HS-5 (cell line): ENCODE results near the gene NREP.
A peak's percentile ranks its signal among the peaks of the same experiment; 100 is the strongest.

Experiments used
- DNase-seq: peaks from one replicate; pipeline ENCODE4 v3.0.0-alpha.2; 2012; ENCODE audit warnings: low read depth

Gene NREP

DNA sequence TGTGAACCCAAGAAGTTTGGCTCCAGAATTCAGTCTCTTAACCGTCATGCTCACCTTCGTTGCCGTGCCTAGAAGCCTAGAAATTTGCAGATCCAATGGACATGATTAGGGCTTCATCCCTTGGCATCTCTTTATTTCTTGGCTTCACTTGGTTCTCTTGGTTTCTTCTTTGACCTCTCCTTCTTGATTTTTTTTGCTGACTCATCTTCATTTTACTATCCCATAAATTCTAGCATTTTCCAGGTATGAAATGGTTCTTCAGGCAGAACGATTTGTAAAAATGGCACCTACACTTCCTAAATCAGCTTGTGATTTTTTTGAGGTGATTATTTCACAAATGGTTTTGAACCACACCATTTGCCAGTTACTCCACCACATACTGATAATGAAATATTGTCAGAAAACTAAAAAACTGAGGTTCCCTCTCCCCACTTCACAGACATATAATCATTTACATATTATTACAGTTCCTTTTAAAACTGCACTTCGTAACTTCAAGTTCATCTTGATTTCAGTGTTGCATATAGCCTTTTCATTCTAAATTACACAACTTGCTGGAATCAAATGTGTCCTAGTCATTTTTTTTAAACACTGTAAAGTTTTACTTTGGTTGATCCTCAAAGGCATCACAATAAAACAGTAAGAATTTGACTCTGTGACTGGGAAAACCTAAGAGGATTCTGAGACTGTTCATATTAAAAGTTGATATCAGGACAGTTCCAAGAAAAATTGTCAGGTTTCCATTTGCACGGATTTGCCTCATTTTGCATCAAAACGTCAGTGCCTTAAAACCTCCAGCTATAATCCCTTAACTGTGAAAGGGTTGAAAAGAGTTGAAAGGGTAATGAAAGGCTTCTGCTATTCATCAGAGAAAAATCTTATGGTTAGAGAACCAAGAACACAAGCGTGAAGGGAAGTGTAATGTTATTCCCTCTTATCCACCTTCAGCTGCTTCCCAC lies 8.9 kb upstream of the NREP start:
- no peak for DNase-seq

DNA sequence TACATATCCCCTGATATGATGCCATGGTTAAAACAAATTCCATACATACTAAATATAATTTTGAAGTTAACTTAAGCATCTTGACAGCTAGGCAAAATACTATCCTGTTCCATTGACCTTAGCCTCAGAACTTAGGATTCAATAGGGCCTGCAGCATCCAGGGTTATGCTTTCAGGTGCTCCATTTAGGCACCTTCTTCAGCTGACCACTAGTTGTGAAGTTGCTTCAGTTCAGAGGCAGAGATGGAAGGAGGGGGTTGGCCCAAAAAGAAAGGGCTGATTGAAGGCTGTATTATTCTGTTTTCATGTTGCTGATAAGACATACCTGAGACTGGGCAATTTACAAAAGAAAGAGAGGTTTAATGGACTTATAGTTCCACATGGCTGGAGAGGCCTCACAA lies 7.0 kb upstream of the NREP start:
- DNase-seq: no peak

DNA sequence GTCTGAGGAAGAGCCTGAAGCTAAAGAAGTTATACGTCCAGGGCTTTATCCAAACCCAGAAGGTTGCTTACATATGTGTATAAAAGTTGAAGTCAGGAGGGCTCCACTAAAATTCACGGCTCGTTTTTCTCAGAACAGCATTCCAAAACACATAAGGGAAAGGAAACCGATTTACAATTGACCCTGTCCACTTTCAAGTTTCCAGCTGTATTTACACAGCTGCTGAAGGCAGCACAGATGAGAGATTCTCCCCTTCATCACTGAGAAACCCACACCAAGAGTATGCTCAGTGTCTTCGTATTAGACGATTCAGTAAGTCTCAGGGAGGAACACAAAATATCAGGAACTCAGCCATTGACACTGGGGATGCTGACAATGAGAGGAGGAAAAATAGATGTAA lies 5.9 kb upstream of the NREP start:
- no peak for DNase-seq

DNA sequence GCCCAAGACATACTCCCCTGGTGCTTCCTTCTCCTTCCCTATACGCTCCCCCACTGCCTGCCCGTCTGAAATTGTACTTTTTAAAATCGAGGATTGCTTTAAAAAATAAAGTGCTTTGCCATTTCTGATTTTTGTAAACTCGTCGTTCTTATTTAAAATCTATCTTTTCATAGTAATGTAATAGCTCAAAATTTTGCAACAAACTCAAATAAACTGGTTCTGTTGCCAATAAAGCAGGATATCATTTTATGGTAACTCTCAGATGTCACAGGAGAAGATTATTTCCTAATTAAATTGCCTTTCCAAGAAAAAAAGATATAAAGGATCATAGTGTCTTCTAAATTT lies 1.3 kb upstream of the NREP start:
- no peak for DNase-seq

DNA sequence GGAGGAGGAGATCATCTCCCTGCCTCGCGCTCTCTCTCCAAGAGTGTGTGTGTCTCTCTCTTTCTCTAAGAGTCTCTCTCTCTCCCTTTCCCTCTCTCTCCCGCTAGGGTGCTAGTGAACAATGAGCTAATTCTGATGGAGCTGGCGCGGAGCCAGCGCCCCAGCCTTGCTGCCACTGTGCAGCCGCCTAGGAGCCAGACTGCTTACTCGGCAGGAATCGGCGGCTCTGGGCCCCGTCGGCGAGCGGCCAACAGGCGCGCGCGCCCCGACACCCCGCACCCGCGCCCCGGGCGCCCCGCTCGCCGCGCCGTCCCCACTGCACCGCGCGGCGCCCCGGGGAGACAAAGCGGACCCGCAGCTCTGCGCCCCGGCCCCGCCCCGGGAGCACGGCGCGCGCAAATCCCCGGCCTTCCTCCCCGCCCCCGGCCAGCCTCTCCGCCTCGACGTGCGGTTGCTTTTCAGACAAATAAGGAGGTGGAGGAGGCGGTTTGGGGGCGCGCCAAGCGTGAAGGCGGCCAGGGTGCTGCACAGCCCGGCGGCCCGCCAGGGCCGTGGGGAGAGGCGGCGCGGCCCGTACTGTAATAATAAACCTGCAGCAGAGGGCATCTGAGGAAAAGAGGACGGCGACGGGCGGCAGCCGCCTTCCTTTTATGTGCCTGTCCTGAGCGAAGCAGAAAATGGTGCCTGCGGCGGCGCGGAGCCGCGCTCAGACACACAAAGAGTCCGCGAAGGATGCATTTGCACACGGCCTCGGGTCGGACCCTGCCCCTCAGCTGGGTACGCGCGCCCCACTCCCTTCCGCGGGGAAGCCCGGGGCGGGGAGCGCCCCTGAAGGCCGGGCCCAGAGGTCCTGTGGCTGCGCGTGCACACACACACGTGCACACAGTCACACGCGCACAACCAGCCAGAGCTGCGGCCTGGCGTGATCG lies 625 bp upstream of the NREP start:
- DNase-seq: peak; percentile 91

DNA sequence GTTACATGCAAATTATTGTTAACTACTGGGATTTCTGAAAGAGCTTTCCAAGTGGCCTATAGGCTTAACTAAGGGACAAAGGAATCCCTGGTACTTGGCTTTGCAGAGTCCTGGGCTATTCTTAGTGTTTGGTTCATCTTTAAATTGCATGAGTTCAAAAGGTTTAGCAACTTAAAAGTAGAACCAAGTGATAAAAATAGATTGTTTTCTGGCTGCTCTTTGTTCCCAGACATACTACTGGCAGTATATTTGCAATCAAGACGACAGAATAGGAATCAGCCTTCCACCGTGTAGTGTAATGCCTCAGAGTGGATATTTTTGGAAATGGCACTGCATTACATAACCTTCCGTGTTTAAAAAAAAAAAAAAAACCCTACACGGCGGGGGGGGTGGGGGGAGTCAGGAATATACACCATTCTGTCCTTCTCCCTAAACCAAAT lies 1.0 kb downstream of the NREP start:
- DNase-seq: no peak

DNA sequence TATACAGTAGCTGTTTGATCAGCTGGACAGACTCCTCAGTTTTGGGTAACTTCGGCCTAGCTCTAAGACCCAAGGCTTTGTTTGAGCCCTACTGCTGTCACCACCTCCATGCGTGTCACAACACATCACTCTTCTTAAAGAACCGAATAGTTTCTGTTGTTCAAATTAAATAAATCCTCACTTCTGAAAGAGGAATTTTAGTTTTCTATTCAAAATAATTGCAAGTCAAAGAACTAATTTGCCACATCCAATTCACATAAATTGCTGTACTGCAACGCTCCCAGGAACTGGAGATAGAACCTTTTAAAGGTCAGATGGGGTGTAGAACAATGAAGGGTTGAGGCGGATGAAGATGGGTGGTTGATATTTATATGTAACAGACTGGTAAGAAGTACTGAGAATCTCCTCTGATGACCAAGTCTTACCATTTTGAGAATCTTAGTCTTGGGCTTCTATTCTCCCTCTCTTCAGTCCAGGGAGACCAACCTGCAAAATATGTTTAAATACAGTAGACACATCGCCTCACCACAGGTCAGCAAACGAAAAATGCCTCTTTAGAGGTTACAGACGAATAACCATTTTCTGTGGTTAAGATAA lies 1.6 kb downstream of the NREP start:
- no peak for DNase-seq

DNA sequence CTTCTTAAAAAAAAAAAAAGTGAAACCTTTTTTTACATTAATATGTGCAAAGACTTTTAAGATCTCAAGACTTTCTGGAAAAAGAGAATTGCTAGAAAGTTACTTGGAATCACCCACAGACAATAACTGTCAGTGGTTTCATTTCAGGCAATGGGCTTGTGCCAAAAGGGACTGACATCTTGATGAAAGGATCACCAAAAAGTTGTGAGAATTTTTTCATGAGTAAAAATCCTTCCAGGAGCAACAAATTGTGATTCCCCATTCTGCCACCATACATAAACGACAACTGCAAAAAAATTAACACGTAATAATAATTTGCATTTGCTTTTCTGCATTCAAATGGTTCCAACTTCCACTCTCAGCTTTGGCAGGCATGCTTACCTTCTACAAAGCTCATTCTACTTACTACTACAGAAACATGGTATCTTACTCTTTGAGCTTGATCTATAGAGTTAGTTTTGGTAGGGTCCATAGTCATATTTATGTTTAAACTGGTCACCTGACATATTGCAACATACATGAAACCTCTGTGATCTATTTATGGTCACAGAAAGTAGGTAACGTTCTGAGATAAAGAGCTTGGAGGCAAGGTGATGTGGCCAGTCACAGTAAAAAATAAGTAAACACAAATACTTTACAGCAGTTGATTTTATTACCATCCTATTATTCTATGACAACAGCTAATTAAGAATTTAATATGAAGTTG lies 3.0 kb downstream of the NREP start:
- DNase-seq: no peak

DNA sequence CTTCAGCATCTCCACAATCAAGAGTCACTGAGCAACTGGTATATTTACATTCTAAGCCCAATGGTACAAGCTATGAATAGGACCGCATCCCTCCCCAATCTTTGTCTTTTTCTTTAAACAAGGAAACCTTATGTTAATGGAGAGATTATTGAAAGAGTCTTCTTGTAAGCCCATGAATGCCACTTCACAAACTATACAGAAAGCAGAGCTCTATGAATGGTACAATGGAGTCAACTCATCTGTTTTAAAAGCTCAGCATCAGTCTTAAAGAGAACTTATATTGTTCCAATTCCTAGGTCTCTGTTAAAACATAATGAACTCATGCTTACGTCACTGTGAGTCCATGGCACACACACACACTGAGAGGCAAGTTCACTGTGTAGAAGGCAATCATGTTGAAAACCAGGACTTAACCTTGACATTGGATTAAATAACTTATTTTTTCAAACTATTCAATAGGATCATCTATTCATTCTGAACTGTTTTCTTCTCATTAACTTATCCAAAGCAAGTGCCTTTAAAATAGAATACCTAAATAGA lies 4.5 kb downstream of the NREP start:
- DNase-seq: no peak

DNA sequence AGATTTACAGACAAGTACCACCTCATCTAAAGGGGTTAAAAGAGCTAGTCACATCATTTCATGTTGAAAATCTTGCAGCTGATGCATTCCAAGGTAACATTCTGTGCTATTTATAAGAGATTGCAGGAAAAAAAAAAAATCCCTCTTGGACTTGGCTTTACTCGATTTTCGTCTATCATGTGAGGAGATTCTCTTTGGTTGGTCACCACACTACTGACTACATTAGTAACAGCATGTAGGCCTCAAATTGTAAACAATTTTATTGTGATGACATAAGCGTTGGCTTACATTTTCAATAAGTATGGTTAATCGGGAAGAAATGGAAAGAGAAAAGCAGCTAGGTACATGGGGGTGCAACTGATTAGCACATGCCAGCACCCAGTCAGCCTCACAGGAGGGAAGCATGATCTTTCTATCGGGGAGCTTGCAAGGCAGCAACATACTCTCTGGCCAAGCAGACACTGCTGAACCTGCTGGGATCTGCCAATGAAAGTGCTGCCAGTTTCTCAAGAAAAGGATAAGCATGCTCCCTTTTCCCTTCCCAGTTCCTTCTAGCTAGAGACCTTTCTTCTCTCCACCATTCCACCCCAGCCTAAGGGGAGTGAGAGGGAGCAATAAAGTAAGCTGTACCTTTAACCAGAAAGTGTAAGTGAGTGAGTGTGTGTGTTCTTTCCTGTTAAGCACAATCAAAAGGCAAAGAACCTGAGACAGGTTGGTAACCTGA lies 7.5 kb downstream of the NREP start:
- DNase-seq: no peak

DNA sequence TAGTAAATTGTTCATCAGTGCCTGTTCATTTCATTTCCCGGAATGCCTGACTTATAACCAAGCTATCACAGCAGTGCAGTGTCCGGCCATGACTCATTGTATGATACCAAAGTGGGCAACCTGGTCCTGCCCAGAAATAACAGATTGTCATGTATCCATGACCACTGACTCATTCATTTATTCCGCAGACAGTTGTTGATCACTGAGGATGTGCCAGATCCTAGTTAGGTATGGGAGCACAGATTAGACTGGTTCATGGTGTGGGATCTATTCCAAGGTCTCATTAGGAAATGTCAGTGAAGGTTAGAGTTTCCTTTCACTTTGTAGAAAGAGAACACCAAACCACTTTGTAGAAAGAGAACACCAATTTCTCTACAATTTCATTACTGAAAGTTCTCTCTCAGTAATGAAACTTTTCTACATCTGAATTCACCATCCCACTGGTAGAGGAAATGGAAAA lies 8.7 kb downstream of the NREP start:
- DNase-seq: peak; percentile 96

DNA sequence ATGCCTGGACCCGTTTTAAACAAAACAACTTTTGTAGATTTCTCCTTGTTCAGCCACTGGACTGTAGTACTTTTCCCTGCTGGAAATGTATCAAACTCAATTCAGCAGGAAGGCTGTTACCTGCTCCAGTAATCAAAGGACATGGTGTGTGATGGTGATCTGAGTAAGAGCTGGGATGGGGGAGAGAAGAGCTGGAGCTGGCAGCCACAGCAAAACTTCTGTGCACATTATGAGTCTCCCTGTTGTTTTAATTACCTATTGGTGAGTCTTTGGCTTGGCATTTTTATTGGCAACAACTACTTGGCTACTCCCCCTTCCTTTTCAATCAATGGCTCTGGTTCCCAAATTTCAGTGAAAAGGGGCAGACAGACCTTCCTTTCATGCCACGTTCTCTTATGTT lies 9.7 kb downstream of the NREP start:
- no peak for DNase-seq

DNA sequence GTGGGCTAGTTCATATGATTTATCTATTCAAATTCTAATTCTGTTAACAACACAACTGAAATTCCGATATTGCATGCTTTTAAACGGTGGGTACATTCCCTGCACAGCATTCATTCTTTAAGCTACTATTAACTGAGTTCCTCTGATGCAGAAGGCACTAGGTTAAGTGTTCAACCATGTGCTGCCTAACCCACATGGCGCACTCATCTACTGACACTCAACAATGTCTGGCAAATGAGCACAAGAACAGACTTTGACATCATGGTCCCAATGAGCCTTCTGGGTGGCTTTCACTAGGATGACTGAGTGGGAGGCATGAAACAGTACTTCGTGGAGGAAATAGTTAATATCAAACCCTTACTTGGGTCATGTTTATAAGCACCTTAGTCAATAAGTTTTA lies 10.2 kb downstream of the NREP start:
- no peak for DNase-seq

DNA sequence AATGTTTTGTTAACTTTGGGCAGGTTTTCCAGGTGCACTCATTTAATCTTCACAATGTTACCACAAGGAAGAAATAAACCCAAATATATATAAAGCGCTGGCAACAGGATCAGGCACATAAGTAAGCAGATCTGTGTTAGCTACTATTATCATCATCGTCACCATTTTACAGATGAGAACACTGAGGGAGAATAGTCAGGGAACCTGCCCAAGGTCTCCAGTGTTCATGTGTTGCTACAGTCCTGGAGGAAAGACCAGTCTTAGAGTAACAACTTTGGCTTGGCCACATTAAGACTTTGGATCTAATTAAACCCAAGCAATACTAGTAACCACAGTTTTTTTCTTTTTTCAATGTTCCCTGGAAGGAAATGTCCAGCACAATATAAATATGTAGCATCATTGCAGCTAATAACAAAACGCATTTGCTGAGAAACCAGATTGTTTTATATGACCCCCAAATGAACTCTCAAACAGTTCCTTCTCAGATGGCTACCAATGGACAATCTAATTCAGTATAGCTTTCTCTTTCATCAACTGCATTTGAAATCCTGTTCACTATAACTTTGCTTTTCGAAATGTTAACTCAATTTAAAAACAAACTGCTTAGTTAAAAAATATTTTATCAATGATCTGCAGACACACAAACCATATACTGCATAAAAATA lies 11.8 kb downstream of the NREP start:
- DNase-seq: no peak

DNA sequence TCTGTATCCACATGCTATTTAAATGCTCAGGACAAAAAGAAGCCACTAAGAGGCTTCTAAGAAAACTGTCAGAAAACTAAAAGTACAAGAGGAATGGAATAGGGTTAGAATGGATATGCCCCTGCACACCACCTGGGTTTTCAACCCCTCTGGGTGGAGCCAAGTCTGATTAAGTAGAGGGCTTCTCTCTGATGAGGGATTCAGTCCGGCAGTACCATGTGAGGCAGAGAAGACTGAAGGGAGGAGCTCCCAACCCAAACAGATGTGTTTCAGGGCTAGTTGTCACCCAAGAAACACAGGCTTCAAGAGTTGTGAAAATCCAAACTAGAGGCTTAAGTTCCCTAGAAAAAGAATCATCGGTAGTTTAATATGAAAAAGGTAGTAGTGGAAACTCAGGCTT lies 12.5 kb downstream of the NREP start:
- DNase-seq: no peak

DNA sequence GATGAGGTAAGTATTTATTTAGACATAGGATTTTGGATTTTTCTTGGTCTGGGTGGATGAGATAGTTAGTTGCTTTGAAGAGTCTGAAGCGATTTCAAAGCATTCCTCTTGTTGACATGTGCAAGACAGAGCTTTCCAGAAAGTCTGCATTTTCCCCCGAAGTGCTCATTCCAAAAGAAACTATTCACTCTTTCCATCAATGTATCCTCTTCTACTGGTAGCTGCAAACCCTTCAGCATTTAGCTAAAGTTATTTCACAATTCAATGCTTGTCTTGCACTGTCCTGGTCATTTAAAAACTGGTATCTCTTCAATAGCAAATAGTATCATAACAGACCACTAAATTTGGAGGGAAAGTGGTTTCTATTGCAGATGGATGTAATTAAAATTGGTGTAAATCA lies 13.0 kb downstream of the NREP start:
- no peak for DNase-seq

DNA sequence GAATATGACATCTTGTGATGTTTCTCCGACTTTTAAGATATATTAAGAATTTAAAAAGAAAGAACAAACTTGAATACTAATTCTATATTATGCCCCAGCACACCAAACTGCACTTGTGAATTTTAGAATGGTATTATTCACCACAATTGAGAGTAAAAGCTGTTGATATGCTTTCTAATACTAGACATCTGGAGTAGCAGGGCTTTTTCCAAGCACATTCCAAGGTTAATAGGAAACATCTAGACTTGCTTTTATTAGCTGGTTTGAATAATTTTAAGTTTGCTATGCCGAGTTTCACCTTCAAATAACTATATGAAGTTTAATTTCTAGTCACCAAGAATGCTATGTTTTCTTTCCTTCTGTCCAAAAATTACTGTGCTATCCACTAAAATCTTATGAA lies 13.5 kb downstream of the NREP start:
- DNase-seq: no peak

DNA sequence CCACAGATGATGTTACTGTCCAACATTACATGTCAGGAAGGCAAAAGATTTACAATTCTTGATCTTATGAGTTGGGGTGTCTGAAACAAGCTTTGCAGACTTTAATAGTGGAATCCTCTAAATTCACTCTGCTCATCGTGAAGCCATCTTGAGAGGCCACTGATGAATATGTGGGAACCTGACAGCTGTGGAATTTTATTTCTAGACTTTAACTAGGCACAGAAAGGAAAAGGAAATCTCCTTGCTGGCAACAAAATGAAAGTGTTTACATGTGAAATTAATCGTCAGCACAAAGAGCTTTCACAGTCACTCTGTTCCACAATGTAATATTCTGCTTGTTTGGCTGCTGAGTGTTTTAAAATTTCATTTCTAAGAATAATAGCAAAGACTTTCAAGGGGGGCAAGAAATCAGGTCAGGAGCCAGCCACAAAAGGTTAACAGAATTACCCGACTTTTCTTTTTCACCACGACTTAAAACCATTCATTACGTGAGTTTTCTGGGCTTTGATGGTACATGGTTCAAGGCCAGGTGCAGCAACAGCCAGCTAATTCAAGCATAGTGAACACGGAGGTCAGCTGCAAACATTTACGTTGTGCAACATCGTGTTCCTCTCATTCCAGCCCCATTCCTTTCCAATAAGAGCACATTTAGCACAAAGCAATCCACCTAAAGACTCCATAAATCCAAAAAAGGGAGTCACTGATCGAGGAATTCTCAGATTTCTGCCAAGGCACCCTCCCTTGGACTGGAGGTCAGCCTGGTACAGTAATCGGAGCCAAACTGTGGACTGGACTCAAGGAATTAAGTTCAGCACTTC lies 14.6 kb downstream of the NREP start:
- DNase-seq: peak; percentile 80

DNA sequence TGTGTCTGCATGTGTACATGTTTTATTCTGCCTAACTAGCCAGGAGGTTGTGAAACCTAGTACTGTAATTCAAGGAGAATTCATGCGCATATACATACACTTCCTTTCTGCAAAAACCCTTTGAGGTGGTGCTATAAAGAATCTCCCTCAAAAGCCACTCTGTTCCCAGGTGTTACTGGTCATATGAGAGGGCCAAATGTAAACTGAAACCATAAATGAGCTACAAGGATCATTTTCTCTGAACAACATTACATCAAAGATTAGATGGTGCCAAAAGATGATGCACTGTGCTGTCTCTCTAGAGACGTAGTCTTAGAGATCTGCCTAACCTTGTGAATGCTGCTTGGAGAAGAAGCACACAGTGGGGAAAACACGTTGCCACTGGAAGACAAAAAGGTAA lies 15.7 kb downstream of the NREP start:
- DNase-seq: no peak

DNA sequence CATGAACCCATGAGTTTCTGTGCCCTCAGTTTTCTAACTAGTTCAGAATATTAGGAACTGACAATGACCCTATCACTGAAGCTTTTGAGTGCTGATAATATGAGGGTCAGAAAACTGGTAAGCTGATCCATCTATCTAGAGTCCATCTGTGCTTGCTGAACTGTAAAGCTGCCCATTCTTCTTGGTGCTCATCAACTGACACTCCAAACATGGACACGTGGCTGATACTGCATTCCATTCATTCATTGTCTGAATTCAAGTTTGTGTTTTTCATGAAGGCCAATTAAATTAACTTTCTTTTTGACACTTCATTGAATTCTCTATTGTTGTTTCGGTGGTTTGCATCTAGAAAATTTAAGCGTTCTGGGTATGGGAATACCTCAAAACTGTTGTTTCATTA lies 17.6 kb downstream of the NREP start:
- DNase-seq: no peak
